Epidermal melanocyte (primary cell): ENCODE data around the gene IFT20.
"Not testable (repeated sequence)": the region's sequence is repeated elsewhere in the genome, so short reads cannot be mapped to it uniquely, and the experiment has no call there.

Experiments
- DNase-seq: peaks from one replicate; pipeline ENCODE4 v3.0.0; 2011; ENCODE audit warnings: low spot score; ENCODE audit not compliant: insufficient read length

IFT20 gene

GRCh38 chr17:28317099-28317965 is 17.9 kb downstream of the IFT20 start:
- no peak for DNase-seq

- DNase-seq: no peak
Measured at GRCh38 chr17:28315846-28316705, 19.2 kb downstream of the IFT20 start.

- no peak for DNase-seq
Measured at GRCh38 chr17:28313841-28314240, 21.4 kb downstream of the IFT20 start.

GRCh38 chr17:28306954-28307401 is 28.3 kb downstream of the IFT20 start:
- DNase-seq: no peak

GRCh38 chr17:28298449-28298848 is 36.8 kb downstream of the IFT20 start:
- DNase-seq: no peak

GRCh38 chr17:28295677-28296578 is 39.3 kb downstream of the IFT20 start:
- DNase-seq: no peak

GRCh38 chr17:28293994-28294393 is 41.3 kb downstream of the IFT20 start:
- no peak for DNase-seq

GRCh38 chr17:28292878-28293277 is 42.4 kb downstream of the IFT20 start:
- not testable (repeated sequence) for DNase-seq

- DNase-seq: no peak
Measured at GRCh38 chr17:28291780-28292330, 43.4 kb downstream of the IFT20 start.

- DNase-seq: no peak
Measured at GRCh38 chr17:28290703-28291102, 44.6 kb downstream of the IFT20 start.

- DNase-seq: no peak
Measured at GRCh38 chr17:28285965-28286364, 49.3 kb downstream of the IFT20 start.

- DNase-seq: no peak
Measured at GRCh38 chr17:28282596-28282995, 52.7 kb downstream of the IFT20 start.

GRCh38 chr17:28280826-28281225 is 54.4 kb downstream of the IFT20 start:
- no peak for DNase-seq

GRCh38 chr17:28279411-28279810 is 55.9 kb downstream of the IFT20 start:
- no peak for DNase-seq
